Measurements from ENCODE around the gene RALGPS2.

The RALGPS2 gene

GRCh38 chr1:178718520-178718919 is 6.5 kb upstream of the RALGPS2 start:
- no peak for DNase-seq (ENCODE audit: low read depth)
- no peak for TF ChIP-seq CTCF (IDR thresholded peaks at IDR 0.05; ENCODE audit: control insufficient read depth, extremely low read depth, insufficient read depth)

GRCh38 chr1:178723546-178723945 is 1.5 kb upstream of the RALGPS2 start:
- H3K4me3 ChIP-seq (ENCODE audit: low read depth, low read length) = no peak overlapping the region
- no peak for DNase-seq (ENCODE audit: low read depth)
- no peak for TF ChIP-seq CTCF (IDR thresholded peaks at IDR 0.05; ENCODE audit: control insufficient read depth, extremely low read depth, insufficient read depth)

More at GRCh38 chr1:178718520-178718919, 6.5 kb upstream of the RALGPS2 start:
- H3K4me3 ChIP-seq (ENCODE audit: low read depth, low read length) = no peak overlapping the region

GRCh38 chr1:178724376-178724727 is 692 bp upstream of the RALGPS2 start:
- no peak for DNase-seq (ENCODE audit: low read depth)
- H3K4me3 ChIP-seq (ENCODE audit: low read depth, low read length) = peak overlapping the region; percentile 83
- TF ChIP-seq CTCF (IDR thresholded peaks at IDR 0.05; ENCODE audit: control insufficient read depth, extremely low read depth, insufficient read depth) = no peak

- H3K4me3 ChIP-seq (ENCODE audit: low read depth, low read length) = peak overlapping the region; percentile 83
- peak; percentile 20; the same call in 1 of the 2 replicates for TF ChIP-seq CTCF (IDR thresholded peaks at IDR 0.05; ENCODE audit: control insufficient read depth, extremely low read depth, insufficient read depth)
- DNase-seq (ENCODE audit: low read depth) = no peak
Observed at GRCh38 chr1:178725466-178726086, 532 bp downstream of the RALGPS2 start.

GRCh38 chr1:178726087-178726517 is 1.1 kb downstream of the RALGPS2 start:
- no peak for TF ChIP-seq CTCF (IDR thresholded peaks at IDR 0.05; ENCODE audit: control insufficient read depth, extremely low read depth, insufficient read depth)
- peak overlapping the region; percentile 83 for H3K4me3 ChIP-seq (ENCODE audit: low read depth, low read length)
- peak; percentile 78 for DNase-seq (ENCODE audit: low read depth)

DNA sequence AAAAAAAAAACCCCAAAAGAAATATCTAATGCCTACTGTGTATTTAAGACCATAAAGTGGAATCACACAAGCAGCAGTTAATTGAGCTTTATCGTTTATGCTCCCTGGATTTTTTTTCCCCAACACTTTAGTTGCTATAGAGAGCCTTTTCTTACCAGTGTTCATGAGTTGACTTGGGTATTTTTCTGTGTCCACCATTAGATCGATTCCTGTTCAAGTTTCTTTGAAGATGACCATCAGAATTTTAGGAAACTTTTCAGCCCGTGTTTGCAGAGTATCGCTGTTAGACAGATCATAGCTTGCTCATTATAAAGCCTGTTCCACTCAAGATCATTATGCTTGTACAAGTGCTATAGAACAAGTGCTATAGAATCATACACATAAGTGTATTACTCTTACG is 1.5 kb downstream of the RALGPS2 start:
- H3K4me3 ChIP-seq (ENCODE audit: low read depth, low read length) = peak overlapping the region; percentile 83
- TF ChIP-seq CTCF (IDR thresholded peaks at IDR 0.05; ENCODE audit: control insufficient read depth, extremely low read depth, insufficient read depth) = no peak
- no peak for DNase-seq (ENCODE audit: low read depth)
